ENCODE measurements around the gene POF1B. TPM values are rescaled to one million over a fixed set of nuclear protein-coding genes. Genes with fewer than 3 reads are reported as not detected.
"Not testable (repeated sequence)": the region's sequence is repeated elsewhere in the genome, so short reads cannot be mapped to it uniquely, and the experiment has no call there.

Gene POF1B
- polyA plus RNA-seq, 4 donors = 17.8 to 98.1 (median 38.6) TPM

- DNase-seq (peak in 1 of 2 donors; percentile 51), FAIRE-seq (no peak)
- H3K4me3 ChIP-seq (ENCODE audit: low read depth in 1 of 3, low read length in 3 of 3) = no peak overlapping the region
- H3K27me3 ChIP-seq (ENCODE audit: control insufficient read depth in 3 of 3, insufficient read depth in 3 of 3, low read length in 3 of 3) = no peaks in the 10 kb centered on the region
- no peaks in the 10 kb centered on the region for H3K4me1 ChIP-seq (ENCODE audit: control insufficient read depth in 3 of 3, insufficient read depth in 2 of 3, low read depth in 1 of 3, low read length in 2 of 3)
- H3K9me3 ChIP-seq (ENCODE audit: control insufficient read depth in 2 of 2, insufficient read depth in 1 of 2, low read depth in 1 of 2, low read length in 1 of 2) = peaks cover 0 to 8% of the 10 kb centered on the region in 2 donors
- H3K36me3 ChIP-seq (ENCODE audit: control insufficient read depth in 3 of 3, insufficient read depth in 2 of 3, low read depth in 1 of 3, low read length in 3 of 3) = peaks cover 0 to 5% (median 5%) of the 10 kb centered on the region in 3 donors
- H3K27ac ChIP-seq (ENCODE audit: low read depth in 1 of 3, low read length in 2 of 3) = no peak overlapping the region
- WGBS, 3 donors = 58 to 68% (median 63%) methylated on average over 4 of the region's 4 CpGs
Measured at GRCh38 chrX:85365370-85365995, 14.0 kb downstream of the POF1B start.

GRCh38 chrX:85359051-85359450 lies 20.4 kb downstream of the POF1B start:
- Histone ChIP-seq H3K27me3 (ENCODE audit: control insufficient read depth in 3 of 3, insufficient read depth in 3 of 3, low read length in 3 of 3) (no peaks in the 10 kb centered on the region), H3K9me3 (ENCODE audit: control insufficient read depth in 2 of 2, insufficient read depth in 1 of 2, low read depth in 1 of 2, low read length in 1 of 2) (no peaks in the 10 kb centered on the region), H3K27ac (ENCODE audit: low read depth in 1 of 3, low read length in 2 of 3) (peak overlapping the region in 1 of 3 donors; percentile 66), H3K4me3 (ENCODE audit: low read depth in 1 of 3, low read length in 3 of 3) (no peak overlapping the region), H3K36me3 (ENCODE audit: control insufficient read depth in 3 of 3, insufficient read depth in 2 of 3, low read depth in 1 of 3, low read length in 3 of 3) (peaks cover 0 to 2% (median 0%) of the 10 kb centered on the region in 3 donors), H3K4me1 (ENCODE audit: control insufficient read depth in 3 of 3, insufficient read depth in 2 of 3, low read depth in 1 of 3, low read length in 2 of 3) (peaks cover 0 to 5% (median 0%) of the 10 kb centered on the region in 3 donors)
- FAIRE-seq (peak; percentile 98), DNase-seq (peak; percentile 78 to 91)
- WGBS, 3 donors = 11 to 54% (median 22%) methylated on average over 1 of the region's 1 CpG

GRCh38 chrX:85345523-85345922 lies 33.9 kb downstream of the POF1B start:
- no peaks in the 10 kb centered on the region for H3K4me1 ChIP-seq (ENCODE audit: control insufficient read depth in 3 of 3, insufficient read depth in 2 of 3, low read depth in 1 of 3, low read length in 2 of 3)
- H3K27ac ChIP-seq (ENCODE audit: low read depth in 1 of 3, low read length in 2 of 3) = no peak overlapping the region
- no peaks in the 10 kb centered on the region for H3K27me3 ChIP-seq (ENCODE audit: control insufficient read depth in 3 of 3, insufficient read depth in 3 of 3, low read length in 3 of 3)
- H3K9me3 ChIP-seq (ENCODE audit: control insufficient read depth in 2 of 2, insufficient read depth in 1 of 2, low read depth in 1 of 2, low read length in 1 of 2) = no peaks in the 10 kb centered on the region
- FAIRE-seq = no peak
- H3K36me3 ChIP-seq (ENCODE audit: control insufficient read depth in 3 of 3, insufficient read depth in 2 of 3, low read depth in 1 of 3, low read length in 3 of 3) = peaks cover 0 to under 1% (median 0%) of the 10 kb centered on the region in 3 donors
- no peak overlapping the region for H3K4me3 ChIP-seq (ENCODE audit: low read depth in 1 of 3, low read length in 3 of 3)
- no peak for DNase-seq
- WGBS, 3 donors = 59 to 73% (median 66%) methylated on average over 2 of the region's 2 CpGs

- H3K4me3 ChIP-seq (ENCODE audit: low read depth in 1 of 3, low read length in 3 of 3) = no peak overlapping the region
- peaks cover 0 to 19% of the 10 kb centered on the region in 2 donors for H3K9me3 ChIP-seq (ENCODE audit: control insufficient read depth in 2 of 2, insufficient read depth in 1 of 2, low read depth in 1 of 2, low read length in 1 of 2)
- peaks cover 0 to 15% (median 9%) of the 10 kb centered on the region in 3 donors for H3K36me3 ChIP-seq (ENCODE audit: control insufficient read depth in 3 of 3, insufficient read depth in 2 of 3, low read depth in 1 of 3, low read length in 3 of 3)
- H3K4me1 ChIP-seq (ENCODE audit: control insufficient read depth in 3 of 3, insufficient read depth in 2 of 3, low read depth in 1 of 3, low read length in 2 of 3) = no peaks in the 10 kb centered on the region
- 86 to 91% (median 89%) methylated on average over 2 of the region's 2 CpGs for WGBS, 3 donors
- no peak for FAIRE-seq
- DNase-seq = no peak
- H3K27ac ChIP-seq (ENCODE audit: low read depth in 1 of 3, low read length in 2 of 3) = no peak overlapping the region
- no peaks in the 10 kb centered on the region for H3K27me3 ChIP-seq (ENCODE audit: control insufficient read depth in 3 of 3, insufficient read depth in 3 of 3, low read length in 3 of 3)
Measured at GRCh38 chrX:85327060-85327333, 52.5 kb downstream of the POF1B start.

- DNase-seq = no peak
- Histone ChIP-seq H3K27ac (ENCODE audit: low read depth in 1 of 3, low read length in 2 of 3) (no peak overlapping the region), H3K4me3 (ENCODE audit: low read depth in 1 of 3, low read length in 3 of 3) (no peak overlapping the region), H3K27me3 (ENCODE audit: control insufficient read depth in 3 of 3, insufficient read depth in 3 of 3, low read length in 3 of 3) (no peaks in the 10 kb centered on the region), H3K9me3 (ENCODE audit: control insufficient read depth in 2 of 2, insufficient read depth in 1 of 2, low read depth in 1 of 2, low read length in 1 of 2) (peaks cover 0 to 19% of the 10 kb centered on the region in 2 donors), H3K4me1 (ENCODE audit: control insufficient read depth in 3 of 3, insufficient read depth in 2 of 3, low read depth in 1 of 3, low read length in 2 of 3) (no peaks in the 10 kb centered on the region), H3K36me3 (ENCODE audit: control insufficient read depth in 3 of 3, insufficient read depth in 2 of 3, low read depth in 1 of 3, low read length in 3 of 3) (peaks cover 0 to 15% (median 9%) of the 10 kb centered on the region in 3 donors)
- FAIRE-seq = no peak
- 90 to 98% (median 95%) methylated on average over 27 to 29 of the region's 29 CpGs for WGBS, 3 donors
Measured at GRCh38 chrX:85326234-85327059, 53.0 kb downstream of the POF1B start.

GRCh38 chrX:85311348-85311747 lies 68.1 kb downstream of the POF1B start:
- DNase-seq; H3K27ac ChIP-seq (ENCODE audit: low read depth in 1 of 3, low read length in 2 of 3); H3K27me3 ChIP-seq (ENCODE audit: control insufficient read depth in 3 of 3, insufficient read depth in 3 of 3, low read length in 3 of 3); H3K4me3 ChIP-seq (ENCODE audit: low read depth in 1 of 3, low read length in 3 of 3); H3K9me3 ChIP-seq (ENCODE audit: control insufficient read depth in 2 of 2, insufficient read depth in 1 of 2, low read depth in 1 of 2, low read length in 1 of 2); FAIRE-seq; H3K4me1 ChIP-seq (ENCODE audit: control insufficient read depth in 3 of 3, insufficient read depth in 2 of 3, low read depth in 1 of 3, low read length in 2 of 3); H3K36me3 ChIP-seq (ENCODE audit: control insufficient read depth in 3 of 3, insufficient read depth in 2 of 3, low read depth in 1 of 3, low read length in 3 of 3): not testable (repeated sequence)
- WGBS, 3 donors = 95 to 100% (median 97%) methylated on average over 2 of the region's 2 CpGs

GRCh38 chrX:85309717-85310116 lies 69.7 kb downstream of the POF1B start:
- DNase-seq (peak in 1 of 2 donors; percentile 0), FAIRE-seq (no peak)
- no peaks in the 10 kb centered on the region for H3K27me3 ChIP-seq (ENCODE audit: control insufficient read depth in 3 of 3, insufficient read depth in 3 of 3, low read length in 3 of 3)
- WGBS, 3 donors = 80 to 100% (median 89%) methylated on average over 2 of the region's 2 CpGs
- H3K4me3 ChIP-seq (ENCODE audit: low read depth in 1 of 3, low read length in 3 of 3) = no peak overlapping the region
- H3K9me3 ChIP-seq (ENCODE audit: control insufficient read depth in 2 of 2, insufficient read depth in 1 of 2, low read depth in 1 of 2, low read length in 1 of 2) = no peaks in the 10 kb centered on the region
- H3K27ac ChIP-seq (ENCODE audit: low read depth in 1 of 3, low read length in 2 of 3) = no peak overlapping the region
- peaks cover 0 to 1% (median 0%) of the 10 kb centered on the region in 3 donors for H3K36me3 ChIP-seq (ENCODE audit: control insufficient read depth in 3 of 3, insufficient read depth in 2 of 3, low read depth in 1 of 3, low read length in 3 of 3)
- no peaks in the 10 kb centered on the region for H3K4me1 ChIP-seq (ENCODE audit: control insufficient read depth in 3 of 3, insufficient read depth in 2 of 3, low read depth in 1 of 3, low read length in 2 of 3)

- WGBS, 3 donors = 80 to 87% (median 86%) methylated on average over 3 of the region's 3 CpGs
- FAIRE-seq = no peak
- no peaks in the 10 kb centered on the region for H3K9me3 ChIP-seq (ENCODE audit: control insufficient read depth in 2 of 2, insufficient read depth in 1 of 2, low read depth in 1 of 2, low read length in 1 of 2)
- H3K36me3 ChIP-seq (ENCODE audit: control insufficient read depth in 3 of 3, insufficient read depth in 2 of 3, low read depth in 1 of 3, low read length in 3 of 3) = peaks cover 0 to 4% (median 0%) of the 10 kb centered on the region in 3 donors
- H3K27me3 ChIP-seq (ENCODE audit: control insufficient read depth in 3 of 3, insufficient read depth in 3 of 3, low read length in 3 of 3) = no peaks in the 10 kb centered on the region
- no peaks in the 10 kb centered on the region for H3K4me1 ChIP-seq (ENCODE audit: control insufficient read depth in 3 of 3, insufficient read depth in 2 of 3, low read depth in 1 of 3, low read length in 2 of 3)
- no peak for DNase-seq
- no peak overlapping the region for H3K27ac ChIP-seq (ENCODE audit: low read depth in 1 of 3, low read length in 2 of 3)
- H3K4me3 ChIP-seq (ENCODE audit: low read depth in 1 of 3, low read length in 3 of 3) = no peak overlapping the region
Measured at GRCh38 chrX:85303544-85303943, 75.9 kb downstream of the POF1B start.

Data from small intestine (tissue), 7 donors.